Inflammatory macrophage treated with lipopolysaccharide for 1 hour (primary cell): ENCODE data around the gene USP3.

Source experiments
- DNase-seq, 2 donors: peaks; one replicate each; pipeline ENCODE4 v3.0.0-alpha.2; 2020 to 2022

USP3 gene

DNA sequence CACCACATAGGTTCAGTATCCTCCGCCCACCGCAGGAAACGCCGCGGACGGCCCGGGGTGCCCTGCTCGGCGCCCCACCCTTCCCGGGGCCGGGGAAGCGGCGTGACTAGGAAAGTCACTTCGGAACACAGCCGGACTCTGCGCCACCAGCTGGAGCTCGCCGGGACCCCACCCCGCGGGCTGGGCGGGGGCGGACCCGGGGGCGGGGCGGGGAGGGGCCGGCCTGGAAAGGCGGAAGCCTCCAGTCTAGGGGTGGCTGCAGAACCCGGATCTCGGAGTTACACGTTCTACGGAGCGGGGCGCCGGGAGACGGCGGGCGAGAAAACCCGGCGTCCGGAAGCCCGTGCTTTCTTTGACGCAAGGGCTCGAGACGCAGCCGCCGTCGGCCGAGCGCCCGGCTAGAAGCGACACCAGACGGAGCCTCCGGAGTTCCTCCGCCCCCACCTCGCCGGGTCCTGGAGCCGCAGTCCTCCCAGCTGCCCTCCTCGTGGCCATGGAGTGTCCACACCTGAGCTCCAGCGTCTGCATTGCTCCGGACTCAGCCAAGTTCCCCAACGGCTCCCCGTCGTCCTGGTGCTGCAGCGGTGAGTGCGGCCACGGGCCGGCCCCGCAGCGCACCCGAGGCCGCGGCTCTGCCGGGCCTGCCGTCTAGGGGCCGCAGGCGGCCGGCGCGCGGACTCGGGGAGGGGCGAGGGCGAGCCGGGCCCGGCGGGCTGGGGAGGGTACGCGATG, at the start of gene USP3:
Gene USP3 (plus strand): TSS at position 347 of the 732 bp plus-strand sequence. CDS start 147 bp downstream, at position 494.
- DNase-seq, result peak; percentile 93 to 97

DNA sequence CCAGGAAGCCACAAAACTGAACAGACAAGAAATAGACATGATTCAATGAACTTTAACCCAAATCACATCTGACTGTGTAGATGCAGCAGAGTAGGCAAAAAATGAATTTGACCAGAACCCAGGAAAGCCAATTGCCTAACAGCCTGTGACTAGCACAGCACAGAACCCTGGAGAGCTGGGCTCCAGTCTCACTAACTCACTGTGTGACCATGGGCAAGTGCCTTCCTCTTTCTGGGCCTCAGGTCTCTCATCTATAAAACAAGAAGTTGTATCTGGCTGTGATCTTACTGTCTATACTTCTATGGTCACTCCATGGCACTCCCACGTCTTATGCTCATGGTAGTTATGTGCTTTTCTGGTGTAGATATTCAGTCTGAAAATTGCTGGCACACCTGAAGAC, 48.1 kb upstream of the USP3 start:
- DNase-seq, result peak in 1 of 2 donors; percentile 50

DNA sequence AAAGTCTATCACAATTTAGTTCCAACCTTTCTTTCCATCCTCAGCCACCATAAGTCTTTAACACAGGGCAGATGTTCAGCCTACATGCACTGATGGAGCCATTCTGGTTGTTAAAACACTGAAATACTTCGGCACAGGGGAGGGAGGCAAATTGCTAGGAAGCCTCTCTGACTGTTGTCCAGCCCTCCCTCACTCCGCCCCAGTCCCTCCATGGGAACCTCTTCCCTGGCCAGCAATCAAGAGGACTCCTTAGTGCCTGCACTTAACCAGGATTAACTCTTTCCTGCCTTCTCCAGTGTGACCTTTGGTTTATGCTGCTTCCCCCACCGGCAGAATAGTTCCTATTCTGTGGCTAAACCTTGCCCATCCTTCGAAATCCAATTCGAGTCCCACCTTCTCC, 47.0 kb upstream of the USP3 start:
- DNase-seq, result no peak

DNA sequence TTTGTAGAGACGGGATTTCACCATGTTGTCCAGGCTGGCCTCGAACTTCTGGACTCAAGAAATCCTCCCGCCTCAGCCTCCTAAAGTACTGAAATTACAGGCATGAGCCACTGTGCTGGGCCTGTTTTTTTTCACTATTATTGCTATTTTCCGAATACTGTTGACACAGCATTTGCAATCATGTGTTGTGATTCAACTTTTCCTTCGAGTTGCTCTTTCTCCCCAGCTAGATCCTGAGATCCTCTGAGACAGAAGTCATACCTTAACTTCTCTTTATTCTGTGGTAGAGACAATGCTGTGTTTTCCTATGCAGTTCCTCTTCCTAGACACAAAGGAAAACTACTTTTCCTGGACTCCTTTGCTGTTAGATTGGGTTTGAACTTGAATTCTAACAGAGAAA, 46.4 kb upstream of the USP3 start:
- DNase-seq, result no peak

GRCh38 chr15:63458794-63459395, 45.5 kb upstream of the USP3 start:
- no peak for DNase-seq

DNA sequence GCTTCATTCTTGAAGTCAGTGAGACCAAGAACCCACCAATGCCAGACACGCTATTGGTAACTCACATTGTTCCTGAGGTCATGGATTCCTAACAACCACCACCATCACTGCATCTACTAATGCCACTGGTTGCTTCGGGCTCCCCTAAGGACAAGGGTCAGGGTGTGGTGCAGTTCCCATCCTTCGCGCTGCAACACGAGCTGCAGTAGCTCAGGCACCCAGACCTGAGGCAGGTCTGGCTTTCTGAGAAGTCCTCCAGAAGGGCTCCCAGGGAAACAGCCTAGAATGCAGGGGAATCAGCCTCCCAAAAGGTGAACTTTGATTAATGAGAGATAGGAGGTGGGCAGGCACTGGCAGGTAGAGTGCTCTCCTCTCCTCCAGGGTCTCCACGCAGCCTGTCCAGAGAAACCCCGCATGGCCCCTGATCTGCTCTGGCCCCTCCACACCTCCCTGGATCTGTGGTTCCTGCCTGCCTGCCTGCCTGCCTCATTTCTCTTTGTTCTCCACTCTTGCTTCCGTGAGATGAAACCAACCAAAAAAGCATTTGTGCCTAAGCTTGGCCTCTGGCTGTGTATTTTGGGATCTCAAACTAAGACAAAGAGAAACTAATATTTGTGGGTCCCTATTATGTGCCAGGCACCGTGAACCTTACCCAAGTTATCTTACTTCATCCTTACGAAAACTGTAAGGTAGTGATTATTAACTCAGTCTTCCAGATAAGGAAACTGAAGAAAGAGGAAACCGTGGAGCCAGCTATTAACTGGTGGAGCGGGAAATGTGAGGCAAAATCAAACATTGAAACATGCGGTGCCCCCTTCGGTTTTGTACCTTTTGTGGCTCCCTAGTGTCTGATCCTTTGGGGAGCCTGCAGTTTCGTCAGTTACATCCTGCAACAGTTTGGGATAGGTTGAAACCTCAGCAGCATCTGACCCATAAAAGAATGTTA, 43.9 kb upstream of the USP3 start:
- DNase-seq, result no peak

GRCh38 chr15:63461230-63461985, 43.0 kb upstream of the USP3 start:
- no peak for DNase-seq

- no peak for DNase-seq
Measured at GRCh38 chr15:63462088-63462487, 42.3 kb upstream of the USP3 start.

DNA sequence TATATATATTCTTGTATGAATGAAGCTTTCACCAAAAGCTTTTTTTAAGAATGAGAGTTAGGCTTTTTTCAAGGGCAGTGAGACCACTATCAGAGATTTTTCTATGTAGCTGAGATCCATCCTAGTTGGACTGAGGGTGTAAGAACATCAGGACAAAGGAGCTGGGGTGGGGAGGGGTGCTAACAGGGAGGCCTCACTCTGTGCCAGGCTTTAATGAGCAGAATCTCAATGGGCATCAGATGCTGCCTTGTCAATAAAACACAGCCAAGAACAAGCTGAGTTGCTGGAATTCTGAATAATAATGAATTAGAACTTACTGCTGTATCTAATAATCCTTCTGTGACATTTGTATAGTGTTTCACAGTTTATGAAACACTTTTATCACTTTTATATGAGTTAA, 41.4 kb upstream of the USP3 start:
- DNase-seq, result no peak

- DNase-seq, result no peak
Measured at GRCh38 chr15:63463793-63464192, 40.6 kb upstream of the USP3 start.

- DNase-seq, result no peak
Measured at GRCh38 chr15:63465104-63465503, 39.3 kb upstream of the USP3 start.

- DNase-seq, result peak; percentile 64 to 89
Measured at GRCh38 chr15:63466378-63467192, 37.8 kb upstream of the USP3 start.

GRCh38 chr15:63469190-63469589, 35.2 kb upstream of the USP3 start:
- no peak for DNase-seq

- no peak for DNase-seq
Measured at GRCh38 chr15:63469984-63470383, 34.4 kb upstream of the USP3 start.

DNA sequence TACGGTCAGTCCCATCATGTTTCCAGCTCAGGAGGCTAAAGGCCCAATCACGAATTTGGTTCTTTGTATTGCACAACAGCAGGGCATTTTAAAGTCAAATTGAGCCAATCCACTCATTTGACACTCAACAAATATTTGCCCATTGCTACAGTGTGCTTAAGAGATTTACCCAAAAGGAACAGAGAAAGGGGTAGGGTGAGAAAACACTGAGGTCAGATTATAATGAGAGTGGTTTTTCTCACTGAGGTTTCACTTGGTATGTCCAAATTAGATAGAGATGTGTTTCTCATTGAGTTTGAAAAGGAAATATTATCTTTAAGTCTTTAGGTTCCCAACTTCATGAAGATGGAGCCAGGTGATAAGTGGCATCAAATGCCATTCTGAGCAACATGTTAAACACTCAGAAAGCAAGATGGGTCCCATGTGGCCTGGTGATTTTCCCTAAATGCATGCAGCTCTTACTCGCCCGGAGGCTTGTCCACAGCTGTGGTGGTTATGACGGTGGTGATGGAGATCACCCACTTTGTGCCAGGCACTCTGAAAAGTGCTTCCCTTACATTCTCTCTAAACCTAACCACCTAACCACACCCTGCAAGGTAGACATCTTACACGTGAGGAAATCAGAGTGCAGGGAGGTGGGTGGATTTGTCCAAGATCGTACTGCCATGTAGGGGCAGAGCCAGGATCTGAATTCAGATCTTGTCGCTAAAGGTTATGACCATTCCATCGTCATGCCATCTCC, 31.2 kb upstream of the USP3 start:
- no peak for DNase-seq

GRCh38 chr15:63473749-63473998, 30.7 kb upstream of the USP3 start:
- DNase-seq, result no peak

- peak; percentile 69 to 83 for DNase-seq
Measured at GRCh38 chr15:63473999-63474809, 30.2 kb upstream of the USP3 start.

- peak; percentile 78 to 92 for DNase-seq
Measured at GRCh38 chr15:63474810-63475316, 29.5 kb upstream of the USP3 start.

GRCh38 chr15:63475707-63476106, 28.7 kb upstream of the USP3 start:
- no peak for DNase-seq

DNA sequence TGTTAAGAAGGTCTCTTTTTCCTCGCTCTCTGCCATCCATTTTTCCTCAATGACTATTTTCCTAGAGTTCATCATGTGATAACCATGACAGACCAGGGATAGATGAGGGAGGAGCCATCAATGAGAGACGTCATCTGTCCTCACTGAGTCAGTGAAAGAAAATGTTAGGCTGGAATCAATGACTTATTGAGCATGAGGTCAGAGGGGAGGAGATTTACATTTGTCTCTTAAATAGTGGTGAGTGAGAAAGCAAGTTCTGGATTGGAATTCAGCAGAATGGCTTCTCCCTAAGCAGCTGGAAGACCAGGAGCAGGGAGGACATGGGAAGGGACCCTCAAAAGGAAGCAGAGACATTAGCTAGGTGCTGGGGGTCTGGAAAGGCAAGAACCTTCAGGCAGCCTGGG, 28.2 kb upstream of the USP3 start:
- peak in 1 of 2 donors; percentile 58 for DNase-seq
